Endodermal cell (in vitro differentiated cells): ENCODE data around the gene SMTN. TPM values are rescaled to one million over a fixed set of nuclear protein-coding genes. Genes with fewer than 3 reads are reported as not detected.

Source experiments
- DNase-seq: peaks from one replicate; pipeline ENCODE4 v3.0.0-alpha.2; 2017
- H3K27ac ChIP-seq: 2 replicates; pipeline ENCODE4 v1.5.1; 2013; ENCODE audit warnings: mild to moderate bottlenecking, low read depth, low read length, moderate library complexity
- H3K27me3 ChIP-seq: 2 replicates; pipeline ENCODE4 v1.6.1; 2013; ENCODE audit warnings: mild to moderate bottlenecking, low read length, moderate library complexity; ENCODE audit not compliant: insufficient read depth, control insufficient read depth, poor library complexity, severe bottlenecking
- H3K36me3 ChIP-seq: 2 replicates; pipeline ENCODE4 v1.7.0; 2013; ENCODE audit warnings: mild to moderate bottlenecking, low read length, moderate library complexity; ENCODE audit not compliant: control insufficient read depth, insufficient read depth
- H3K4me1 ChIP-seq: one replicate; pipeline ENCODE4 v1.7.0; 2013; ENCODE audit warnings: low read length; ENCODE audit not compliant: control insufficient read depth, insufficient read depth
- H3K4me3 ChIP-seq: 2 replicates; pipeline ENCODE4 v1.5.1; 2013; ENCODE audit warnings: mild to moderate bottlenecking, low read length, moderate library complexity
- H3K9ac ChIP-seq: 2 replicates; pipeline ENCODE4 v1.6.1; 2013; ENCODE audit warnings: mild to moderate bottlenecking, low read length, moderate library complexity; ENCODE audit not compliant: poor library complexity, severe bottlenecking; ENCODE audit errors: extremely low read depth
- H3K9me3 ChIP-seq: 2 replicates; pipeline ENCODE4 v1.6.1; 2013; ENCODE audit warnings: mild to moderate bottlenecking, low read length, moderate library complexity; ENCODE audit not compliant: control insufficient read depth
- H3K27ac Mint-ChIP-seq: 2 replicates; pipeline ENCODE4 v1.8.0; 2020; ENCODE audit warnings: mixed read lengths
- H3K27me3 Mint-ChIP-seq: 2 replicates; pipeline ENCODE4 v1.8.0; 2021; ENCODE audit warnings: mild to moderate bottlenecking, mixed read lengths; ENCODE audit not compliant: insufficient read depth
- H3K36me3 Mint-ChIP-seq: 2 replicates; pipeline ENCODE4 v1.8.0; 2020; ENCODE audit warnings: low read depth, mixed read lengths
- H3K4me1 Mint-ChIP-seq: 2 replicates; pipeline ENCODE4 v1.8.0; 2020; ENCODE audit warnings: mixed read lengths
- H3K4me3 Mint-ChIP-seq: 2 replicates; pipeline ENCODE4 v1.8.0; 2020; ENCODE audit warnings: mild to moderate bottlenecking, moderate library complexity, mixed read lengths
- H3K9me3 Mint-ChIP-seq: 2 replicates; pipeline ENCODE4 v1.8.0; 2020; ENCODE audit warnings: mild to moderate bottlenecking, mixed read lengths
- CTCF ChIP-seq: fragments of 200-600 bp; sonication (generic); conservative IDR thresholded peaks from 2 replicates; pipeline ENCODE4 v1.5.0; 2021; ENCODE audit warnings: antibody characterized with exemption, mild to moderate bottlenecking
- WGBS, 2 experiments: methylation state at CpG; one replicate each; pipeline versions ENCODE4 v1.1.5 to v1.1.7; 2013; ENCODE audit warnings: missing lambda C conversion rate in 2 of 2, mixed read lengths in 1 of 2; ENCODE audit not compliant: insufficient coverage in 1 of 2, insufficient read length in 1 of 2; 5-methylcytosine and 5-hydroxymethylcytosine counted together
- total RNA-seq, 2 donors: library from RNA; stranded (reverse); fragmentation: NEBNext Ultra II Directional in 1 of 2; extraction: Animal tissue kit (Norgen Biotek cat#: 25700) in 1 of 2; gene quantifications; 2 replicates in 1 of 2; 3 replicates in 1 of 2; pipeline ENCODE4 v1.2.1, GENCODE V29; 2021

Gene SMTN
- total RNA-seq, 2 donors from 2014 or later, result 23.6 to 35.8 TPM

GRCh38 chr22:31118046-31118820, 37.1 kb downstream of the SMTN start:
- 91 to 100% methylated on average over 1 to 3 of the region's 3 CpGs for WGBS, 2 experiments
- H3K36me3 Mint-ChIP-seq, result no peaks in the 10 kb centered on the region
- Histone ChIP-seq H3K27me3 (no peaks in the 10 kb centered on the region), H3K27ac (no peak overlapping the region), H3K36me3 (no peaks in the 10 kb centered on the region), H3K9me3 (no peaks in the 10 kb centered on the region), H3K9ac (no peak overlapping the region), H3K4me1 (no peaks in the 10 kb centered on the region), H3K4me3 (no peak overlapping the region)
- TF ChIP-seq CTCF, result no peak
- no peaks in the 10 kb centered on the region for H3K9me3 Mint-ChIP-seq
- H3K4me3 Mint-ChIP-seq, result no peak overlapping the region
- no peak for DNase-seq
- peaks cover 5% of the 10 kb centered on the region for H3K27me3 Mint-ChIP-seq
- no peak overlapping the region for H3K27ac Mint-ChIP-seq
- no peaks in the 10 kb centered on the region for H3K4me1 Mint-ChIP-seq

- TF ChIP-seq CTCF, result no peak
- no peak for DNase-seq
- no peaks in the 10 kb centered on the region for H3K9me3 ChIP-seq
- Mint-ChIP-seq H3K9me3 (no peaks in the 10 kb centered on the region), H3K36me3 (no peaks in the 10 kb centered on the region), H3K4me1 (no peaks in the 10 kb centered on the region), H3K4me3 (no peak overlapping the region), H3K27ac (no peak overlapping the region), H3K27me3 (peaks cover 10% of the 10 kb centered on the region)
- no peaks in the 10 kb centered on the region for H3K27me3 ChIP-seq
- no peak overlapping the region for H3K27ac ChIP-seq
- no peaks in the 10 kb centered on the region for H3K36me3 ChIP-seq
- H3K9ac ChIP-seq, result no peak overlapping the region
- H3K4me1 ChIP-seq, result no peaks in the 10 kb centered on the region
- no peak overlapping the region for H3K4me3 ChIP-seq
- WGBS, 2 experiments, result 49 to 86% methylated on average over 3 to 7 of the region's 7 CpGs
Observed at GRCh38 chr22:31119026-31119717, 38.1 kb downstream of the SMTN start.

- no peak overlapping the region for H3K9ac ChIP-seq
- TF ChIP-seq CTCF, result no peak
- H3K27ac ChIP-seq, result no peak overlapping the region
- Mint-ChIP-seq H3K9me3 (no peaks in the 10 kb centered on the region), H3K27me3 (peaks cover 11% of the 10 kb centered on the region), H3K27ac (no peak overlapping the region), H3K36me3 (no peaks in the 10 kb centered on the region), H3K4me1 (no peaks in the 10 kb centered on the region), H3K4me3 (no peak overlapping the region)
- peak; percentile 47 for DNase-seq
- H3K36me3 ChIP-seq, result no peaks in the 10 kb centered on the region
- WGBS, 2 experiments, result 76% methylated on average over 5 of the region's 5 CpGs; no CpG with 5 or more reads in 1 of the 2 experiments
- H3K4me3 ChIP-seq, result no peak overlapping the region
- H3K9me3 ChIP-seq, result no peaks in the 10 kb centered on the region
- no peaks in the 10 kb centered on the region for H3K27me3 ChIP-seq
- no peaks in the 10 kb centered on the region for H3K4me1 ChIP-seq
Observed at GRCh38 chr22:31120230-31120629, 39.1 kb downstream of the SMTN start.
